Measurements from ENCODE around the gene VPS50.

DNA sequence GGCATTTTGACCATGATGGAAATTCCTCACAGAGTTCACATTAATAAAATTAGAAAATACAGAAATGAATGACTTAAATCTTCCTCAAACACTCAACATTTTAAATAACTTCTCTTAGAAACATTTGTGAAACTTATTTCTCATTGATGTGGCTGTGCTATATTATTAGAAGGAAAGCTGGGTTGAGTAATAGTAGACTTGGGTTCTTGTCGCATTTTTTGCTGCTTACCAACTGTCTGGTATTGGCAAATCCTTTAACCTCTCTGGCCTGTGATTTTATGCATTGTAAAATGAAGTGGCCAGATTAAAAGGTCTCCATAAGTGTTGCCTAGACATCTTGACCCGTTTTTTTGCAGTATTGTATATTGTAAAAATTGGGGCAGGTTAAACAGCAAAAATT, 66.5 kb downstream of the VPS50 start:
- TF ChIP-seq CTCF (IDR thresholded peaks at IDR 0.05 in 4 of 5, conservative IDR thresholded peaks at IDR 0.05 in 1 of 5), result no peak
- no peak for TF ChIP-seq POLR2A (IDR thresholded peaks at IDR 0.05)

Data from gastrocnemius medialis (tissue), 4 donors.